ENCODE measurements around the gene MYCN. TPM values are rescaled to one million over a fixed set of nuclear protein-coding genes. Genes with fewer than 3 reads are reported as not detected.
"Not testable (repeated sequence)": the region's sequence is repeated elsewhere in the genome, so short reads cannot be mapped to it uniquely, and the experiment has no call there.

Gene MYCN
- polyA plus RNA-seq, 5 donors: 15.3 to 22.4 (median 16.9) TPM

DNA sequence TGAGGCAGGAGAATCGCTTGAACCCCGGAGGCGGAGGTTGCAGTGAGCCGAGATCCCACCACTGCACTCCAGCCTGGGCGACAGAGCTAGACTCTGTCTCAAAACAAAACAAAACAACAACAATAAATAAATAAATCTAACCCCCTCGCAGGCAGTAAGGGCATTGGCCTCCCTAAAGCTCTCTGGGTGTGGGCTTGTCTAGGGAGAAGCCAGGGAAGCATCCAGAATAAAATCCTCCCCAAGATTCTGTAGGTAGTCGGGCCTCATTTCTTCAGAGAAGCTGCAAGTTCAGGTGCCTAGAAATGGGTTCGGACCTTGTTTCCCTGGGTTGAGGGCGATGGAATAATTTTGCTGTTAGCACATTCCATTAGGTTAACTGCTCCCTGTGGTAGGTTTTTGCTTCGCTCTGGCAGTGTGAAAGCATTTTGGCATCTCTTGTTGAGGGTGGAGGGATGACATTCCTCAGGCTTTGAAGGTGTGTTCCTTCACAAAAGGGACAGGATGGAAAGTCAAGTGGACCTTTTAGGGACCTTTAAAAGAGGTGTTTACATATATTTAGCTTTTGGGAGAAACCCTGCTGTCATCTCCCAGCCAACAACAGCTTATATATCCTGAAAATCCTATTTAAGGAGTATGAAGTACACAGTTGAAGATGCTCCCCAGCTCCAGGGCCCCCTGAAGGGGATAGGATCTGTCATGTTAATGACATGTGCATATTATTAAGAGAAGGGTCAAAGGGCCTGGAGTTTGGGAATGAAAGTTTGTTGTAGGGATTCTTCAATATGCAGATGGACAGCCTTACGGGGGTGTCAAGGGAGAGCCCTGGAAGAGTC, 17.7 kb downstream of the MYCN start:
- DNase-seq: no peak

DNA sequence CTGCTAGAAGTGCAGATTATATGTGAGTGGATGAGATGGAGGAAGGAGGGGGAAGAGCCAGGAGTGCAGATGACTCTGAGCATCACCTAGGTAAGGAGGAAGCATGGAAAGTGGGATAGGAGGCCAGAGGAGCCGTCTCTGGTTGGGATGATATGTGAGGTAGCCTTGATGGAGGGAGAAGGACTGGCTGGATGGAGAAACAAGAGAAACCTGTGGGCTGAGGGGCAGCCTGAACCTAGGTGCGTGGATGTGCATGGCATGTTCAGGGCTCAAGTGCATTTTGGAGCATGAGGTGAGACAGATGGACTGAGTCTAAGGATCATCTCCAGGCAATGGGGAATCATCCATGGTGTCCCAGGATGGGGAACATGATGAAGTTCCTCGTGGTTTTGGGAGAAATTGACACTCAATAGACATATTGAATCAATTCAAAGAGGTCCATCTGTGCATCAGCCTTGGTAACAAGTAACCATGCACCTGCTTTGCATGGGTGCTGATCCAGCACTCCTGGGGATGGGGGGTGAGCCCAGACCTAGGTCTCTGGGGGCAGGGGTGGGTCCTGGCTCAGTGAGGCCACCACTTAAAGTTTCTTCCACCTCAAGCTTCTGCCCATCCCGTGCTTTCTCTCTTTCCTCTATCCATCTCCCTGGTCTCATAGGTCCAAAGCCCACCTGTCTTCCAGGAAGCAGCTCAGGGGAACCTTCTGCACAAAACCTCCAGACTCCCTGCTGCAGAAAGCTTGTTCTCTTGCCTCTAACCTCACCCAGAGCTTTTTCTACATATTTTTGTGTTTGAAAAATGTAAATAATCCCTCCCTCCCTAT, 19.2 kb downstream of the MYCN start:
- no peak for DNase-seq

DNA sequence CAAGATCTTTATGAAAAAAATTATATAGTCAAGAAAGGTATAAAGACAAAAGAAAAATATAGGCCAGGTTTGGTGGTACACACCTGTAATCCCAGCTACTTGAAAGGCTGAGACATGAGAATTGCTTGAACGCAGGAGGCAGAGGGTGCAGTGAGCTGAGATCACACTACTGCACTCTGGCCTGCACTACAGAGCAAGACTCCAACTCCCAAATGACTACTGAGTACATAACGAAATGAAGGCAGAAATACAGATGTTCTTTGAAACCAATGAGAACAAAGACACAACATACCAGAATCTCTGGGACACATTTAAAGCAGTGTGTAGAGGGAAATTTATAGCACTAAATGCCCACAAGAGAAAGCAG, 19.8 kb downstream of the MYCN start:
- not testable (repeated sequence) for DNase-seq

DNA sequence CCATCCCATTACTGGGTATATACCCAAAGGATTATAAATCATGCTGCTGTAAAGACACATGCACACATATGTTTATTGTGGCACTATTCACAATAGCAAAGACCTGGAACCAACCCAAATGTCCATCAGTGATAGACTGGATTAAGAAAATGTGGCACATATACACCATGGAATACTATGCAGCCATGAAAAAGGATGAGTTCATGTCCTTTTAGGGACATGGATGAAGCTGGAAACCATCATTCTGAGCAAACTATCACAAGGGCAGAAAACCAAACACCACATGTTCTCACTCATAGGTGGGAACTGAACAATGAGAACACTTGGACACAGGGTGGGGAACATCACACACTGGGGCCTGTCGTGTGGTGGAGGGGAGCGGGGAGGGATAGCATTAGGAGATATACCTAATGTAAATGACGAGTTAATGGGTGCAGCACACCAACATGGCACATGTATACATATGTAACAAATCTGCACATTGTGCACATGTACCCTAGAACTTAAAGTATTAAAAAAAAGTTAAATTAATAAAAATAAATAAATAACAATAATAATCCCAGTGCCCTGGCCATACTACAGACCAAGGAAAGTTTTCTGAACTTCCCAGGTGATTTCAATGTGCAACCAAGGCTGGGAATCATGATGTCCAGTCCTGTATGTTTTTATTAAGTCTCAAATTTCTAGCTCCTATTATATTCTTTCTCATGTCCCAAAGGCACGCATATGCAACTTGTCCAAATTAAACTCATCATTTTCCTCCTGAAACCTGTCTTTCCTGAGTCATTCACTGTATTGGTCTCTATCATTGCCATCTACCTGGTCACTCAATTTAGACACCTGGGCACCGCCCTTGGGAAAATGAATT, 23.0 kb downstream of the MYCN start:
- not testable (repeated sequence) for DNase-seq

DNA sequence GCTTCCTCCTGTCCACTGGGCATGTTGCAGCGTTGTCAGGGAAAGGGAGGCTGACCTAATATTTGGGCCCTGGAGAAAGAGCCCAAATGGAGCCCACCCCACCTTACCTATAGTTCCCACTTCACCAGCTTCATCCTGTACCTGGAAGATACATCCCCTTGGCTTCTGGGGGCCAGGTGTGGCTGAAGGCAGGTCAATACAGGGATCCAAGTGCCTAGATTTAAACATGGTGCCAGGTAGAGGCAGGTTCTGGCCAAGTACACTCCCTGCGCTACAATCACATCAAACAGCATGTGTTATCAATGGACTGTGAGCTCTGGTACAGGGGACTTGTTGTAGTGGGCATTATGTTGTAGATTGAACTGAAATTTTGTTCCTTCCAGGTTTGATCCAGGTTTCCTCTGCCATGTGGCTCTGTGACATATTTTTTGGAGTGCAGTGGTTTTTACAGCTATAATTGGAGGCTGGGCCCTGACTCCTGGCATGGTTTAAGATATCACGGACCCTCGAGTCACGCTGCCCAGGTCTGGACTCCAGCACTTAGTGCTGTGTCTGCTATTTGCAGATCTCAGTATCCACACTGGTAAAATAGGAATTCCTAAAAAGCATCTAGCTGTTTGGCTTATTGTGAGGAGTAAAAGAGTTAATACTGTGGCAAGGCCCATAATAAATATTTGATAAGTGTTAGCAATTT, 23.8 kb downstream of the MYCN start:
- no peak for DNase-seq

DNA sequence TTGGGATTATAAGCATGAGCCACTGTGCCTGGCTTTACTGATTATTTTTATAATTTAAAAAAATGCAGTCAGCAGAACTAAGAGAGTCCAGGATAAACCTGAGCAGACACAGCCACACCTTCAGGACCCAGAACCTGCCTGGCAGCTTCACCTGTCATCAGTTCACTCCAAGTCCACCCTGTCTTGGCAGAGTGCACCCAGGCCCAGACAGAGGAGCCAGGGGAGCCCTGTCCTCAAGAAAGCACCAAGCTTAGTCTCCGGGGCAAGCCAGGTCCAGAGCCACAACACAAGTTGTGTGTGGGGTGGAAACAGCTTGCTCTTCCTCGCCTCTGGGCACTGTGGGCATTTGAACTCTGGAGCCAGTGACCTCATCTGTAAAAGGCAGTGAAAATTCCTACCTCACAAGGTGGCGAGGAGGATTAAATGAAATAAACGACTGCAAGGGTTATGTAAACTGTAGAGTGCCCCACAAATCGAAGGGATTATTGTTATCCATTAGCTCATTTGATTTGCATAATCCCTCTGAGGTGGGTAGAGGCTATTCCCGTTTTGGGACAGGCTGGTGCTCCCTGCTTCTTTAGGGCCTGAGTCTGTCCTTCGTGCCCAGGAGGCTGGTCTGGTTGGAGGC, 24.7 kb downstream of the MYCN start:
- DNase-seq: no peak

DNA sequence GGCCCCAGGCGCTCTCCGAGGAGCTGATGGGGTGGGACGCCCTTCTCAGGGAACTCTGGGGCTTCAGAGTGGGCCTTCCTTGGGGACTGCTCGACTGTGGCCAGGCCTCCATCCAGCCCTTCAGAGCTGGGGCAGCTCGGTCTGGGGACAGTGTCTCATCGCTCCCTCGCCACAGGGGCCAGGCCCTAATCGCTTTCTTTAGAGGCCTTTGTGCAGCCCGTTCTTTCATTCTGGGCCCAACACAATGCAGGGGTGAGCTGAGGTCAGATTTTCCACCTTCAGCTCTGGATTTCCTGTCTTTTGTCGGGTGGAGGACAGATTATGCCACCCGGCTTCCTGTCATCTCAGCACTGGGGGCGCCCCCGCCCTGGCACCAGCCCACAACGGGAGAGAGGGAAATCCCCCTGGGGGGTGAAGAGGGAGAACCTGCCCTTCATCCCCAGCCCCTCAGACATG, 25.2 kb downstream of the MYCN start:
- DNase-seq: no peak

DNA sequence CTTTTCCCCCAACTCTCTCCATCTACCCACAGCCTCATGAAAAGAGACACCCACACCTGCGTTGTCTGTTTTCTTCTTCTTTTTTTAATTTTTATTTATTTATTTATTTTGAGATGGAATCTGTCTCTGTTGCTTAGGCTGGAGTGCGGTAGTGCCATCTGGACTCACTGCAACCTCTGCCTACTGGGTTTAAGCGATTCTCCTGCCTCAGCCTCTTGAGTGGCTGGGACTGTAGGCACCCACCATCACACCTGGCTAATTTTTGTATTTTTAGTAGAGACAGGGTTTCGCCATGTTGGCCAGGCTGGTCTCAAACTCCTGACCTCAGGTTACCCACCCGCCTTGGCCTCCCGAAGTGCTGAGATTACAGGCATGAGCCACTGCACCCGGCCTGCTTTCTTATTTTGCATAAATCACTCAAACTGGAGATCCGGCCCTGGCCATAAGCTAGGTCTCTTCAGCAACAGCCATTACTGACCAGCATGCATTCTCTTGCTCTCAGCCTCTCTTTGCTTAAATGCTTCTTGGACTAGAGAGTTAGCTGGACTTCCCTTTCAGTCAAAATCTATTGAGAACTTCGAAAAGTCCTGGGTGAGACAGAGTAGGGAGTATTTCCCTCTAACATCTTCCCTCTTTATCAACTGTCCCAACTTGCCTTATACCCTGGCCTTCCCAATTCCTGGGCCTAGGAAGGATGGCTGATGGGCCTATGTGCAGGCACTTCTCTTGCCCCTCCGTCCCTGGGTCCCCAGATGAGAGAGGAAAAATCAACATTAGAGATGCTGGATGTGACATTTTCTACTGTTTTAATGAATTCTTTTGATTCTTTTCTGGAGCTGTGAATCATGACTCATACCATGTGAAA, 27.3 kb downstream of the MYCN start:
- no peak for DNase-seq

DNA sequence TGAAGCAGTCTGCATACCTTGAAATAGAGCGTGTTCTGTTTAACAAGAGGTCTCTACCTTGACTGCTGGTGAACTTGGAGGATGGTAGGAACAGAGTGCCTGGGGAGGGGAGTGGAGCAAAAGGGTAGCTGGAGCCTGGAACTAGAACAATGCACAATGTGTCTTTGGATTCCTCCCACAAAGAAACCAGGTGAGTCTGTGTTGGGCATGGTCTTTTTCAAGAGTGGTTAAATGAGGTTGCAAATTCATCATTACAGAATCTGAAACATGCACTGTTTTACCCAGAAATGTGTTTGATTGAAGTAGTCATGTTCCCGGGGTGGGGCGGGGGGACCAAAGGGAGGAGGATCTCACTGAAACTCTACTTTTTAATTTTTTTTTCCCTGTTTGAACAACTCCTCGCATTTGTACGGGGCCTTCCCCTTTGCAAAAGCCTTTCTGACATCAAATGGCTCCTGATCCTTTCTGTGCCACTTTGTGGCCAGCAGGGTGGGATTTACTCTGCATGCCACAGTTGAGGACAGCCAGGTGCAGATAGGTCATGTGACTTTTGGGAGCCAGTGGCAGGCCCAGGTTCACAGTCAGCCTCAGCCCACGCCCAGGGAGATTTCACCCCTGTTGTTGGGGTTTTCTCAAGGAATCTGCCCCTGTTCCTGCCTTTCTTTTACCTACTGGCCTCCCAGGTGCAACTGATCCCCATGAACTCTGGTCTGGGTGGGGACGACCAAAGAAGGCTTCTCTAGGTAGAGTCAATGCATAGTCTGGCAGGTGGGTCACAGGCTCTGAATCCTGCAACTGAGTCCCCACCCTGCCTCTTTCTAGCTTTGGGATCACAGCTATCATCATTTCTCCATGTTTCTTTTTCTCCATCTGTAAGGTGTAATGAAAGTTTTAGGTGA, 28.2 kb downstream of the MYCN start:
- no peak for DNase-seq

DNA sequence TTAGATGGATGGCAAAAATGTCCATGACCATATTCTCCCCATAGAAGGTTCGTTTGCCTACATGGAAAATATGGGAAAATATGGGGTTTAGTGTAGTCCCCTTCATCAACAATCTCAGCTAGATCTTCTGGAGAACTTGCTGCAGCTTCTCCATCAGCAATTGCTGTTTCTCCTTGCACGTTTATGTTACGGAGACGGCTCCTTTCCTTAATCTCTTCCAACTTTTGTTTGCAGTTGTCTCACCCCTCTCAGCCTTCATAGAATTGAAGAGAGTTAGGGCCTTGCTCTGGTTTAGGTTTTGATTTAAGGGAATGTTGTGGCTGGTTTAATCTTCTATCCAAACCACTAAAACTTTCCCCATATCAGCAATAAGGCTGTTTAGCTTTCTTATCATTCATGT, 28.9 kb downstream of the MYCN start:
- no peak for DNase-seq

DNA sequence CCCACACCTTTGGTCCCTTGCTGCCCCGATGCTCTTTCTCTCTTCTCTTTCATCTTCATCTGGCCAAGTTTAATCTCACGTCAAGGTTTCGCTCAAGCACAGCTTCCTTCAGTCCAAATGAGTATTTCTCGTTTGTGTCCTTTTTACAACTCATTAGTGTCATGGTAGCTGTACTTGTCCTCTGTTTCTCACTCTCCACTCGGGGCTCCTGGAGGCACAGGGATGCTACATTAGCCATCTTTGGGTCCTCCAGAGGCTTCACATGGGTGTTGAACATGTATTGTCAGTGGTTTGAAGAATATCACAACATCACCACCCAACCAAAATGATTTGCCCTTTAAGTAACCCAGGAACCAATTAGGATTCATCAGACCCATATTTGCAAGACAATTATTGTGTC, 30.4 kb downstream of the MYCN start:
- DNase-seq: no peak

DNA sequence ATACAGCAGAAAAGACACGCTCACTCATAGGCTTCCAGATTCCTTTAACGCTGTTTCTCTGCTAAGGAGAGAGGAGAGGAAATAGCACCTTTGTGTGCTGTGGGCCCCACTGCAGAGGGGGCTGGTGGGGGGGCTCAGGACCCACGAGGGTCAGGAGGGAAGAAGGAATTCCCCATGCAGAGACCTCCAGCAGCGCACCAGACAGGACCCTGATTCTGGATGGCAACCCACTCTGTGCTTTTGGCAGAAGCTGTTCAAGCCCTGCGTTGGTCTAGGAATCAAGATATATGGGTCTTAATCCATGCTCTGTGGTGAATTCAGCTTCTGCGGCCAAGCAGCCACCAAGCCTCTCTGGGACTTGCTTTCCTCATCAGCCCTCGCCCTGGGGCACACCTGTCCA, 31.0 kb downstream of the MYCN start:
- DNase-seq: no peak

DNA sequence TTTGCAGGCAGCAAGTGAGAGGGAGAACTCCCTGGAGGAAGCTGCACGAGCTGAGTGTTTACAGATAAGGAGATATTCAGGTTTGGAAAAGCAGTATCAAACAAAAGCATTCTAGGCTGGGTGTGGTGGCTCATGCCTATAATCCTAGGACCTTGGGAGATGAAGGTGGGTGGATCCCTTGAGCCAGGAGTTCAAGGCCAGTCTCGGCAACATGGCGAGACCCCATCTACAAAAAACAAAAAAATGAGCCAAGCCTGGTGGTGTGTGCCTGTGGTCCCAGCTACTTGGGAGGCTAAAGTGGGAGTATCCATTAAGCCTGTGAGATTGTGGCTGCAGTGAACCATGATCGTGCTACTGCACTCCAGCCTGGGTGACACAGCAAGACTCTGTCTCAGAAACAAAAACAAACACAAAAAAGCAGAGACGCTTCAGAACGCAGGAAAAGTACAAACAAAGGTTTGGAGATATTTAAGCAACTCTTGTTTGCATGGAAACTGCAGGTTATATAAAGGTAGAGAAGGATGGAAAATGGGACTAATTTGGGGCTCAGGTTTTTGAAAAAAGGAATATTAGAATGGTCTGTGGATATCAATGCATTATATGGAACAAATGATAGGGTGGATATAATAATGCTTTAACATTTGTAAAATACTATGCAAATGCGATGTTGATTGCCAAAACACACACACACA, 31.6 kb downstream of the MYCN start:
- DNase-seq: no peak

DNA sequence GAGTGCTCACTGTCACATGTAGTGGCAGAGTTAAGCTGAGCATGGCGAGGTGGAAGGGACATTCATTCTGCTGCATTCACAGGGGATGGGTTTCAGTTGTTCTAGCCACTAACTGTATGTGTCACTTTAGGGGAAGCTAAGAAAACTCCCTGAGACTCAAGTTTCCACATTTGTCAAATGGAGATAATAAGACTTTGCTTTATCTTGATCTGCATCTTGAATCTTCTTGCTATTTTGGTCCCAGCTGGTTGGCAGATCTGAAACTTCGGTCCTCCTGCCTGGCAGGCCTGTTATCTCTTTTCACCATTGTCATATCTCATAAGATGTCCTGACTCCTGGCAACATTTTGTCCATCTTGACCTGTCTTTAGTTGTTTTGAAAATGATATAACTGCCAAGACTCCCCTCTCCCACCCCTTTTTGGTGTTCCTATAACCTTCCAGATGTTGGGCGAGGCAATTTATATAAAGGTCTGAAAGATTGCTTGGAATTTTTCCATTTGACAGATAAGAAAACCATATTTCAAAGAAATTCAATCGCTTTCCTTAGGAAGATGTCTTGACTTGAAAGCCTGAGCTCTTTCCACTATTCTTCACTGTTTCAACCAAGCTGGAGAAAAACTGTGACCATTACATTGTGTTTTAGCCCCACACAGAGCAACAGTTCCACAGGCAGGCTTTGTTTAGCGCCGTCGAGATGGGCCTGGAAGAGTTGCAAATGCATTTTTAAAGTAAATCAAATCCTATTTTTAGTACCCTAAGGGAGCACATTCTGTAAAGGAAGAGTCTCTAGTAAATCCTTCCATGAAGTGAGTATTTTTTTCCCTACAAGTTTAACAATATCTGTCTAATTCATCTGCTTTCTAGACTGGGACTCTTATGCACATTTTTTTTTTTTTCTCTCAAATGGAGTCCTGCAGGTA, 33.4 kb downstream of the MYCN start:
- DNase-seq: no peak

DNA sequence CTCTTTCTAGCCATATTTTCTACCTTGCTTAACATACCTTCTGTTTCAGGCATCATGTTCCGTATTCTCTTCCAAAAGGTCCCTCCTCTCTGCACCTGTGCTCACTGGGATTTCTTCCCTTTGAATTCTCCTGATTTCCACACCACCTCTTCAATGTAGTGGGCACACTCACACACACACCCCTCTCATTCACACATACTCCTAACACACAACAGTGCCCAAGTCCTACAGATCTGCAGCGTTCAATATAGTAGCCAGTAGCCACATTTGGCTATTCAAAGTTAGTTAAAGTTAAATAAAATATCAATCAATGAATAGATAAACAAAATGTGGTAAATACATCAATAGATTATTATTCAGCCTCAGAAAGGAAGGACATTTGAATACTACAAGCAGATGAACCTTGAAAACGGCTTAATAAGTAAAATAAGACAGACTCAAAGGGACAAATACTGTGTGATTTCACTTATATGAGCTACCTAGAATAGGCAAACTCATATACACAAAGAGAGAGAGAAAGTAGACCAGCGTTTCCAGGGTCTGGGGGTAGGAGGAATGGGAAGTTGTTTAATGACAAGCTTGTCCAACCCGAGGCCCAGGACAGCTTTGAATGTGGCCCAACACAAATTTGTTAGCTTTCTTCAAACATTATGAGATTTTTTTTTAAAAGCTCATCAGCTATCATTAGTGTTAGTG, 34.4 kb downstream of the MYCN start:
- DNase-seq: no peak

DNA sequence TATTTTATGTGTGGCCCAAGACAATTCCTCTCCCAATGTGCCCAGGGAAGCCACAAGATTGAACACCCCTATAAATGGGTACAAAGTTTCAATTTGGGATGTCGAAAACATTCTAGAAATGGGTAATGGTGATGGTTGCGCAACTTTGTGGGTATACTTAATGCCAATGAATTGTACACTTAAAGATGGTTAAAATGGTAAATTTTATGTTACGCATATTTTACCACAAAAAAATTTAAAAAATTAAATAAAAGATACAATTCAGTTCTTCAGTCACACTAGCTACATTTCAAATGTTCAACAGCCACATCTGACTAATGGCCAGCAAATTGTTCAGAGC, 34.9 kb downstream of the MYCN start:
- DNase-seq: no peak

DNA sequence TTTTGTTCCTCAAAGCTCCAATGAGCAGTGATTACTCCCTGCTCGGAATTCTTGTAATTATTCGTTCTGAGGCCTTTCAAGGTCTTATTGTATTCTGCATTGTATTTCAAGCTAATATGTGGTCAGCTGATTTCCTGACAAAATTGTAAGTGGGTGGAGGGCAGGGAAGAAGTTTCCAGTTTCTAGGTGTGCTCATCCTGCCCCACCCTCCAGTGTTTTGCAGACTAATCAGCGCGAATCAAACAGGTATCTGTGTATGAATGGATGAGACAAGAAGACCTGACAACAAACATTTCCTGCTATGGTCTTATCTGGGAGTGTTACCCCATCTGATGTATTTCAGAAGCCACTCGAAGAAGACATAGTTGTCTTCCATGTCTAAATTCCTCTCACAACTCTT, 35.3 kb downstream of the MYCN start:
- no peak for DNase-seq

Data from right lung (tissue), 5 donors.